ENCODE data around the gene BRSK2. TPM values are rescaled to one million over a fixed set of nuclear protein-coding genes. Genes with fewer than 3 reads are reported as not detected.

BRSK2 gene
- total RNA-seq, 3 donors from 2014 or later (not counting 1 experiment from before 2014, with no cell fraction given): 0.11 to 0.14 TPM; not detected in 1

DNA sequence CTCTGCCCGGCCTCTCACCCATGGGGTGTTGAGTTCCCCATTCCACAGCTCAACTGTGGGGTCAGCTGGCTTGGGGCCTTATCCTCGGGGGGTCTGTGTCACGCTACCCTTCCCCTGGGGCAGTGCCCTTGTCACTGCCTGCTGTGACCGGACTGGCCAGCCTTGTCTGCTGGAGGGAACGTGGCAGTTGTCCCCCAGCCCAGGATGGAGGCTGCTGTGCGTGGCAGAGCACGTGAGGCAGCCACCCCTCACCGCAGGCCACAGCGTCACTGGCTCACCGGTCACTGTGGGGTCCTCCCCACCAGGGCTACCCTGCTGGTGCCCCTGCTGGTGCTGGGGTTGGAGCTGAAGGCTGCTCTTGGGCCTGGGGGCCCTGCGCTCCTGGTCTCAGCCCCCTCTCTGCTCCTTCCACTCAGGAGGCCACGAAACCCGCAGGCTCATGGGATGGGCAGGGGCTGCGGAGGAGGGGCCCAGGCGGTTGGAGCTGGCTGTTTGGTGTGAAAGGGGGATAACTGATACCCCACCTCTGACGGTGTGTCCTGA is 13.4 kb downstream of the BRSK2 start:
- no peaks in the 10 kb centered on the region for H3K4me1 Mint-ChIP-seq
- TF ChIP-seq CTCF (IDR thresholded peaks at IDR 0.05): no peak

GRCh38 chr11:1403721-1404460 is 14.2 kb downstream of the BRSK2 start:
- intact Hi-C loops (cut with micrococcal nuclease): no loop called here
- 83% methylated on average over 23 of the region's 23 CpGs for WGBS (ENCODE audit: insufficient coverage)
- Mint-ChIP-seq H3K27ac (no peak overlapping the region), H3K9me3 (no peaks in the 10 kb centered on the region), H3K4me3 (no peak overlapping the region), H3K4me1 (no peaks in the 10 kb centered on the region), H3K36me3 (no peaks in the 10 kb centered on the region), H3K27me3 (ENCODE audit: low read depth in 2 of 2) (no peaks in the 10 kb centered on the region)
- Histone ChIP-seq H3K4me1 (ENCODE audit: control insufficient read depth, insufficient read depth, low read length) (no peaks in the 10 kb centered on the region), H3K36me3 (ENCODE audit: control insufficient read depth, insufficient read depth, low read length) (no peaks in the 10 kb centered on the region), H3K27me3 (ENCODE audit: control insufficient read depth, insufficient read depth, low read length) (no peaks in the 10 kb centered on the region), H3K4me3 (ENCODE audit: low read length) (no peak overlapping the region), H3K9me3 (ENCODE audit: control insufficient read depth, insufficient read depth, low read length) (no peaks in the 10 kb centered on the region), H3K27ac (ENCODE audit: low read length) (no peak overlapping the region)
- no peak for TF ChIP-seq CTCF (IDR thresholded peaks at IDR 0.05)
- DNase-seq (no peak), ATAC-seq (no peak)

More for the DNA sequence above, 13.4 kb downstream of the BRSK2 start:
- no peaks in the 10 kb centered on the region for H3K27me3 ChIP-seq (ENCODE audit: control insufficient read depth, insufficient read depth, low read length)
- Mint-ChIP-seq H3K27me3 (ENCODE audit: low read depth in 2 of 2) (no peaks in the 10 kb centered on the region), H3K9me3 (no peaks in the 10 kb centered on the region), H3K36me3 (no peaks in the 10 kb centered on the region), H3K27ac (no peak overlapping the region), H3K4me3 (no peak overlapping the region)
- H3K9me3 ChIP-seq (ENCODE audit: control insufficient read depth, insufficient read depth, low read length): no peaks in the 10 kb centered on the region
- WGBS (ENCODE audit: insufficient coverage): 89% methylated on average over 16 of the region's 16 CpGs
- no peak for DNase-seq
- no peaks in the 10 kb centered on the region for H3K4me1 ChIP-seq (ENCODE audit: control insufficient read depth, insufficient read depth, low read length)
- intact Hi-C loops (cut with micrococcal nuclease): no loop called here
- no peak for ATAC-seq
- H3K36me3 ChIP-seq (ENCODE audit: control insufficient read depth, insufficient read depth, low read length): no peaks in the 10 kb centered on the region
- no peak overlapping the region for H3K27ac ChIP-seq (ENCODE audit: low read length)
- no peak overlapping the region for H3K4me3 ChIP-seq (ENCODE audit: low read length)

- Histone ChIP-seq H3K27me3 (ENCODE audit: control insufficient read depth, insufficient read depth, low read length) (no peaks in the 10 kb centered on the region), H3K9me3 (ENCODE audit: control insufficient read depth, insufficient read depth, low read length) (no peaks in the 10 kb centered on the region), H3K27ac (ENCODE audit: low read length) (no peak overlapping the region), H3K4me3 (ENCODE audit: low read length) (no peak overlapping the region), H3K36me3 (ENCODE audit: control insufficient read depth, insufficient read depth, low read length) (no peaks in the 10 kb centered on the region), H3K4me1 (ENCODE audit: control insufficient read depth, insufficient read depth, low read length) (no peaks in the 10 kb centered on the region)
- 80% methylated on average over 25 of the region's 25 CpGs for WGBS (ENCODE audit: insufficient coverage)
- Mint-ChIP-seq H3K27me3 (ENCODE audit: low read depth in 2 of 2) (no peaks in the 10 kb centered on the region), H3K4me1 (no peaks in the 10 kb centered on the region), H3K9me3 (no peaks in the 10 kb centered on the region), H3K4me3 (no peak overlapping the region), H3K36me3 (no peaks in the 10 kb centered on the region), H3K27ac (no peak overlapping the region)
- TF ChIP-seq CTCF (IDR thresholded peaks at IDR 0.05): no peak
- DNase-seq: no peak
- no peak for ATAC-seq
- intact Hi-C loops (cut with micrococcal nuclease): no loop called here
Observed at GRCh38 chr11:1404461-1405185, 14.9 kb downstream of the BRSK2 start.

Data from natural killer cell (primary cell).